ENCODE data around the gene SGCA.

- TF ChIP-seq, protein P1, sequence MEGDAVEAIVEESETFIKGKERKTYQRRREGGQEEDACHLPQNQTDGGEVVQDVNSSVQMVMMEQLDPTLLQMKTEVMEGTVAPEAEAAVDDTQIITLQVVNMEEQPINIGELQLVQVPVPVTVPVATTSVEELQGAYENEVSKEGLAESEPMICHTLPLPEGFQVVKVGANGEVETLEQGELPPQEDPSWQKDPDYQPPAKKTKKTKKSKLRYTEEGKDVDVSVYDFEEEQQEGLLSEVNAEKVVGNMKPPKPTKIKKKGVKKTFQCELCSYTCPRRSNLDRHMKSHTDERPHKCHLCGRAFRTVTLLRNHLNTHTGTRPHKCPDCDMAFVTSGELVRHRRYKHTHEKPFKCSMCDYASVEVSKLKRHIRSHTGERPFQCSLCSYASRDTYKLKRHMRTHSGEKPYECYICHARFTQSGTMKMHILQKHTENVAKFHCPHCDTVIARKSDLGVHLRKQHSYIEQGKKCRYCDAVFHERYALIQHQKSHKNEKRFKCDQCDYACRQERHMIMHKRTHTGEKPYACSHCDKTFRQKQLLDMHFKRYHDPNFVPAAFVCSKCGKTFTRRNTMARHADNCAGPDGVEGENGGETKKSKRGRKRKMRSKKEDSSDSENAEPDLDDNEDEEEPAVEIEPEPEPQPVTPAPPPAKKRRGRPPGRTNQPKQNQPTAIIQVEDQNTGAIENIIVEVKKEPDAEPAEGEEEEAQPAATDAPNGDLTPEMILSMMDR (conservative IDR thresholded peaks at IDR 0.05; ENCODE audit: low read length), result no peak
- TF ChIP-seq EZH2phosphoT487 (IDR thresholded peaks at IDR 0.05; ENCODE audit: borderline replicate concordance, low read depth, low read length), result no peak
Measured at GRCh38 chr17:50150354-50151040, 15.3 kb upstream of the SGCA start, which contains the start of gene PPP1R9B.
